ENCODE data around the gene KIF15.
A peak's percentile ranks its signal among the peaks of the same experiment; 100 is the strongest.
"Not testable (repeated sequence)": the region's sequence is repeated elsewhere in the genome, so short reads cannot be mapped to it uniquely, and the experiment has no call there.

The KIF15 gene

DNA sequence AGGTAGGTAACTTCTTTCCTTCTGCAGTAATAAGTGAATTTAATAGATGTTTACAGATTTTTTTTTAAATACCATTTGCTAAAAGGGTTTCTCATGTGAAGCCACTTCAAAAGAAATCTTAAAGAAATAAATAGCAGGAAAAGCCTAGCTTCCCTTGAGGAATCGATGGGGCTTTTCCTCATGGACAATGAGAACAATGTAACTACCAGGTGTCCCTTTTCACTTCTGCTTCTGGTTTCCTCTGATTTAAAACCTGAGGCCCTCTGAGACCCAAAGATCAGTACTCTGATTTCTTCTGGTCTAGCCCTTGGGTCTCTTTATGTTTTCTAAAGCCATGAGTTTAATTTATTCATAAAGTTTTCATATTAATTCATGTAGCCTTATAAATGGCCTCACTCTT is 87.0 kb downstream of the KIF15 start:
- DNase-seq: no peak
- Mint-ChIP-seq H3K9me3 (no peaks in the 10 kb centered on the region), H3K4me1 (ENCODE audit: low read depth) (no peaks in the 10 kb centered on the region), H3K27ac (no peak overlapping the region), H3K4me3 (no peak overlapping the region), H3K36me3 (ENCODE audit: low read depth) (peaks cover 62% of the 10 kb centered on the region), H3K27me3 (no peaks in the 10 kb centered on the region)

DNA sequence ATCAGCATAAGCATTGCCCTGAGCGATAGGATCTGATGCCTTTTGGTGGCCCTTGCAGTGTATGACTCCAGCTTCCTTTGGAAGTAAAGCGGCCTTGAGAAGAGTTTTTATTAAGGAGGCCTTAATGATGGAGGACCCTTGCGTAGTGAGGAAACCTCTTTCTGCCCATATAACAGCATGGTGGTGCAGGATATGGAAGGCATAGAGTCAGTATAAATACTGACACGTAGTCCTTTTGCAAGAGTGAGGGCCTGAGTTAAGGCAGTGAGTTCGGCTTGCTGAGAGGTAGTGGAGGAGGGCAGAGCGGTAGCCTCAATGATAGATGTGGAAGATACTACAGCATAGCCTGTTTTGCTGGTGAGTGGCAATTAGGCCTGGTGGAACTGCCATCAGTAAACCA is 95.1 kb downstream of the KIF15 start:
- not testable (repeated sequence) for DNase-seq; H3K9me3 Mint-ChIP-seq; H3K27ac Mint-ChIP-seq; H3K4me3 Mint-ChIP-seq; H3K27me3 Mint-ChIP-seq; H3K4me1 Mint-ChIP-seq (ENCODE audit: low read depth)
- H3K36me3 Mint-ChIP-seq (ENCODE audit: low read depth): peaks cover 28% of the 10 kb centered on the region

DNA sequence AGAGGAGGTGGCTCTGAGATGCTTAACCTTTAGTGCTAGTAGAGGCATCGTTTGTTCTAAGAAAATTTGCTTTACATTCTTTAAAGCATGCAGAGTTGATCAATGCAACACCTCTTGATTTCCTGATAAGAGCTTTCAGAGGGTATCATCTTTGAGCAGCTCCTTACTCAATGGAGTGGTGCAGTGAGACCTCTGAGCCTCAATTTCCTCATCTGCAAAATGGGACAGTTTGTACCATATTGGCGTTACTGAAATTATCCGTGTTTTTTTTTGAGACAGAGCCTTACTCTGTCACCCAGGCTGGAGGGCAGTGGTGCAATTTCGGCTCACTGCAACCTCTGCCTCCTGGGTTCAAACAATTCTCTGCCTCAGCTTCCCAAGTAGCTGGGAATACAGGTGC is 98.5 kb downstream of the KIF15 start:
- Mint-ChIP-seq H3K27ac (no peak overlapping the region), H3K4me1 (ENCODE audit: low read depth) (peaks cover 32% of the 10 kb centered on the region), H3K27me3 (no peaks in the 10 kb centered on the region), H3K4me3 (no peak overlapping the region), H3K9me3 (no peaks in the 10 kb centered on the region), H3K36me3 (ENCODE audit: low read depth) (peaks cover 21% of the 10 kb centered on the region)
- no peak for DNase-seq

DNA sequence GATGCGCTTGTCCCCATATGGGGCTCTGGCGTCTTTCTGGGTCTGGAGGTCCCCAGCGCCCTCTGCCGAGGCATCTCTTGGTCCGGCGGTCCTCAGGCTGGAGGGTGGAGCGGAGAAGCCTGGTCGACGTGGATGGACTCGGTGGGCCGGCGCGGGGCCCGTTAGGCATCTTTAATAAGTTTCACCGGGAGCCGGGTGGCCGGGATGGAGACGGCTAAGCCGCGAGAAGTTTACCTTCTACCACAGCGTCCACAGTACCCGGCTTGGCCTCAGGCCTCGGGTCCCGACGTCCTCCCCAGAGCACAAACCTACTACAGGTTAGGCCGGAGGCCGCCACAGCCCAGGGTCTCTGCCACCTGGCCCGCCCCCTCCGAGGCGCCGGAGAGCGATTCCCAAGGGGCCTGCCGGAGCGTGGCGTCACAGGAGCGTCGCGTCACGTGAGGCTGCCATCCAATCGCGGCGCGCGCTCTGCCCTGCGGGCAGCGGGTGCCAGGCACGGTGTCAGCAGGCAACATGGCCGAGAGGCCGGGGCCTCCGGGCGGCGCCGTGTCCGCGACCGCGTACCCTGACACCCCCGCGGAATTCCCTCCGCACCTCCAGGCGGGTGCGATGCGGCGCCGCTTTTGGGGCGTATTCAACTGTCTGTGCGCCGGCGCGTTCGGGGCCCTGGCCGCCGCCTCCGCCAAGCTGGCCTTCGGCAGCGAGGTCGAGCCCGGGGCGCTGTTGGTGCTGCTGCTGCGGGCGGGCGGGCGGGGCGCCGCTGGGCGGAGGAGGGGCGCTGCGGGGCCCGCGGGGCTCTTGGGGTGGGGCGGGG is 100.0 kb downstream of the KIF15 start, which contains the start of gene TMEM42:
Gene TMEM42, plus strand, starts transcription at position 501 of the 814 bp plus-strand sequence. Its CDS starts 13 bp downstream, at position 514.
- peak within 1 kb of the TSS; percentile 89 for H3K27ac Mint-ChIP-seq
- H3K36me3 Mint-ChIP-seq (ENCODE audit: low read depth): peaks cover 33% of the 10 kb centered on the region
- DNase-seq: peak; percentile 93
- H3K9me3 Mint-ChIP-seq: no peaks in the 10 kb centered on the region
- no peaks in the 10 kb centered on the region for H3K27me3 Mint-ChIP-seq
- H3K4me3 Mint-ChIP-seq: peak within 1 kb of the TSS; percentile 82
- H3K4me1 Mint-ChIP-seq (ENCODE audit: low read depth): peaks cover 44% of the 10 kb centered on the region

DNA sequence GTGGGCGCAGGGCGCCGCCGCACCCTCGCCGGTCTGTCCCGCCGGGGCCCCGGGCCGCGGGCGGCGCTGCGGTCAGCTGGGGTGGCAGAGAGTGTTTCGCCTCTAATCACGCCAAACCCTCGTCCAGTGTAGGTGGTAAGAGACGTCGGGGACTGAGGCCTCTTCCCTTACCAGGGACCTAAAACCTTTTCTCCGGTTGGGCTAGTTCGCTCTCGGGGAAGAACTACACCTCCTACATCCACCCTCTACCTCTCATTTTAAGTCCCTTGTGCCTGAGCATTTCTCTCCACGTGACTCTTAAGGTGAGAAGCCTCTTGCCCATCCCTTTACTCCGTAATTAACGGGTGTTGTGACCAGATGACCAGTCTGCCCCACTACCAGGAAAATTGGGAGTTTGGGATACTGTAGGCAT is 100.6 kb downstream of the KIF15 start:
- peak overlapping the region; percentile 82 for H3K4me3 Mint-ChIP-seq
- no peak for DNase-seq
- peaks cover 39% of the 10 kb centered on the region for H3K36me3 Mint-ChIP-seq (ENCODE audit: low read depth)
- peak overlapping the region; percentile 85 for H3K27ac Mint-ChIP-seq
- H3K4me1 Mint-ChIP-seq (ENCODE audit: low read depth): peaks cover 50% of the 10 kb centered on the region
- no peaks in the 10 kb centered on the region for H3K9me3 Mint-ChIP-seq
- H3K27me3 Mint-ChIP-seq: no peaks in the 10 kb centered on the region

DNA sequence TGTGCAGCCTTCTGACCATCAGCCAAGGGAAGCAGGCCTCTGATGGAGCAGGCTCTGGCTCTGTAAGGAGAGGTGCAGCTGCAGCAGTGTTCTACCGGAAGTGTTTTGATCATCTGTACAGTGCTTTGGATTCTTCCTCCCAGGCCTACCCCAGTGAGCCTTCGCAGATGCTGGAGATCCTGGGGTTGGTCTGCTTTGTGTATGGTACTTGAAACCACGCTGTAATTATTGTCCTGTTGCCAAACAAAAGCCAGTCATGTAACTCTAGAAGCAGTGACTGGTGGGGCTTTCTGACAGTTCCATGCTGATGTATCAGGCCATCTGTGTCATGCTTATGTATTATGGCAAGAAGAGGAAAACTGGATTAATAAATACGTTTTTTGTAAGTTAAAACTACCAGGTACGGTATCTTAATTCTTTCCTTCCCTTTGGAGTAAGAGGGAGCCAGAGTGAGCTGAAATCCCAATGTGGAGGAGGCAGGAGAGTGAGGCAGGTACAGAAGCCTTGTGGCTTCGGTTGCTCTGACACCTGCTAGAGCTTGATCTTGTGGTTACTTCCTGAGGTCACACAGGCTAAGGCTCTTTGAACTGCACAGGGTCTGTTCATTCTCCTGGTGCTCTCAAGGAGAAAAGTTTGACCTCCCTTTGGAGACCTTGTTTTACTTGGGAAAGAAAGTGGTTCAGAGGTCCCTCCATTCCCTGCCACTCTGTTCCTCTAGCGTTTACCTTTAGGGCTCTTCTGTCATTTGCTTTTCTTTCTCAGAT is 103.9 kb downstream of the KIF15 start:
- Mint-ChIP-seq H3K4me3 (no peak overlapping the region), H3K27me3 (no peaks in the 10 kb centered on the region), H3K4me1 (ENCODE audit: low read depth) (peaks cover 50% of the 10 kb centered on the region), H3K27ac (peak overlapping the region; percentile 82), H3K9me3 (no peaks in the 10 kb centered on the region), H3K36me3 (ENCODE audit: low read depth) (peaks cover 44% of the 10 kb centered on the region)
- no peak for DNase-seq

DNA sequence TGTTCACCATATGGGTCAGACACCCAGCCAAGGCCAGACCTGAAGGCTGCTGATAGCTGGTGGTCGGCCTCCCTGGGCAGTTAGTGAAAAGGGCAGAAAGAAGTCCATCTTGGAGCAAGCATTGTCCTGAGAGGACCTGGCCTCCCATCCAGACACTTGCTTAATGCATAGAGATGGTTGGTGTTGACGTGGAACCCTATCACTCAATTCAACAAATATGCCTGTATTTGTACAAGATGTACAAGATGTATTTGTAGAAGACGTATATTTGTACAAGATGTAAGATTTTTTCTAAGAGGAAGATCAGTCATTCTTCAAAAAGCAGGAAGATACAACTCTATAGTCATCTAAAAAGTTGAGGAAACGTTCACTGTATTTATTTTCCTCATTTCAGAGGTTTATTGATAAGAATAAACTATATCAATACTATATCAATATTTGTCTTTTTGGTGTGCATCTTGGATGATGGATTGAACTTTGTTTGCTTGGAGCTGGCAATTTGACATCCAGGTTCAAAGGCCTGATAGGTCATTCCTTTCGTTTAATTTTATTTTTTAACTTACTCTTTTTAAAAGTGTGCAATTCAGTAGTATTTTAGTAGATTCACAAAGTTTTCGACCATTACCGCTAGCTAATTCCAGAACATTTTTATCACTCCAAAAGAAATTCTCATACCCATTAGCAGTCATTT is 106.0 kb downstream of the KIF15 start:
- H3K27ac Mint-ChIP-seq: peak overlapping the region; percentile 47
- peaks cover 42% of the 10 kb centered on the region for H3K4me1 Mint-ChIP-seq (ENCODE audit: low read depth)
- H3K9me3 Mint-ChIP-seq: no peaks in the 10 kb centered on the region
- H3K4me3 Mint-ChIP-seq: no peak overlapping the region
- no peak for DNase-seq
- H3K36me3 Mint-ChIP-seq (ENCODE audit: low read depth): peaks cover 39% of the 10 kb centered on the region
- H3K27me3 Mint-ChIP-seq: no peaks in the 10 kb centered on the region

DNA sequence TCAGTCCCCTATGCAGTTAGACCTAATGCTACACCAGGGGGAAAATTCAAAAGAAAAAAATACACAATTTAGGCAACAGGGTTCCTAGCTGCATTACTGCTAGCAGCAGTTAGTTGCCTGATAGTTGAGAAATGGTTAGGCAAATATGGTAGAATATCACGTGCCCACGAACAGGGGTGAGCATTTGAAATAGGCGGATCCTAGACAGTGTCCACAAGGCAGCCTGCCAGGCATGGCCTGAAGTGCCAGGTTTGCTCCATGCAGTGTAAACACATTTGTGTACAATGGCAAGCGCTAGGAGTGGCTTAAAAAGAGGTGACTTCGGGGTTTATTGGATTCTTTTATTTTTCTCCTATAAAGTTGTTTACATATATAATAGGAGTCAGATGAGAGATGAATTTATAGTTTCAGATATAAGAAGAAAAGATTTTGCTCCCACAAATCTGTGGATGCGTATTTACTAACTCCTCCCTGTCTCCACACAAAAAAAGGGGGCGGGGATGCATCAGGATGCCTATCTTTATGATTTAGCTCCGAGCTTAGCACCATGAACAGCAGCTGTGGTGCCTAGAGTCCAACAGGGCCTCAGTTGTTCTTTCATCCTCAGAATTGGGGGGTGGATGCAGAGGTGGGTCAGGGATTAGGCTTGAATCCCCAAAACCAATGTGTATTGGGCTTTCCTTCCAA is 108.9 kb downstream of the KIF15 start:
- Mint-ChIP-seq H3K27ac (no peak overlapping the region), H3K9me3 (no peaks in the 10 kb centered on the region), H3K4me3 (no peak overlapping the region), H3K36me3 (ENCODE audit: low read depth) (peaks cover 20% of the 10 kb centered on the region), H3K4me1 (ENCODE audit: low read depth) (peaks cover 15% of the 10 kb centered on the region), H3K27me3 (no peaks in the 10 kb centered on the region)
- no peak for DNase-seq

DNA sequence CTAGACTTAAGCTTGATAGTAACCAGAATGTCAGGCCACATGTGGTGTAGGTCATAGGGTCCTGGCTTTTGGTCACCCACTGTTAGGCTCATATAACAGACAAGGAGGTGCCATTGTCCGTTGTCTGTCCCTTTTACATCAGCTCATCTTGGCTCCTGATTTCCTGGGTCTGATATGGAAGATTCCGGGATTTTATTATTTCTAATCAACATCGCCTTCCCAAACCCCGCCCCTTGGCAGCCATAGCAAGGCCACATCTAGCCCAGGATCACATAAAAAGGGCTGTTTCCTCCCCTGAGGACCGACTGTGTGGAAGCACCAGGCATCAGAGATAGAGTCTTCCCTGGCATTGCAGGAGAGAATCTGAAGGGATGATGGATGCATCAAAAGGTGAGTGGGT is 112.7 kb downstream of the KIF15 start, which contains the start of gene TGM4:
Gene TGM4, plus strand, starts transcription at position 301 of the 400 bp plus-strand sequence. Its CDS starts 71 bp downstream, at position 372.
- DNase-seq: no peak
- peaks cover 3% of the 10 kb centered on the region for H3K27me3 Mint-ChIP-seq
- H3K9me3 Mint-ChIP-seq: no peaks in the 10 kb centered on the region
- no peaks in the 10 kb centered on the region for H3K36me3 Mint-ChIP-seq (ENCODE audit: low read depth)
- H3K4me1 Mint-ChIP-seq (ENCODE audit: low read depth): no peaks in the 10 kb centered on the region
- H3K27ac Mint-ChIP-seq: no peak within 1 kb of the TSS
- H3K4me3 Mint-ChIP-seq: no peak within 1 kb of the TSS

GRCh38 chr3:44875596-44875995 is 114.0 kb downstream of the KIF15 start:
- Mint-ChIP-seq H3K4me3 (no peak overlapping the region), H3K36me3 (ENCODE audit: low read depth) (no peaks in the 10 kb centered on the region), H3K9me3 (no peaks in the 10 kb centered on the region), H3K4me1 (ENCODE audit: low read depth) (no peaks in the 10 kb centered on the region), H3K27me3 (peaks cover 3% of the 10 kb centered on the region), H3K27ac (no peak overlapping the region)
- no peak for DNase-seq

DNA sequence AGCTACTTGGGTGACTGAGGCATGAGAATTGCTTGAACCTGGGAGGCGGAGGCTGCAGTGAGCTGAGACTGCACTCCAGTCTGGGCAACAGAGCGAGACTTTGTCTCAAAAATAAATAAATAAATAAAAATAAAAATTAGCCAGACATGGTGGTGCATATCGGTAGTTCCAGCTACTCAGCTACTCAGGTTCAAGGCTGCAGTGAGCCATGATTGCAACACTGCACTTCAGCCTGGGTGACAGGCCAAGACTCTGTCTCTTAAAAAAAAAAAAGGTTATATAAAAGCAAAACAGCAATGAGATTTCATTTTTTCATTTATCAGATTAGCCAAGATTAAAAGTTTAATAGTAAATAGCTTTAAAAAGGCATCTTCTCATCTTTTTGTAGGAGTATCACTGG is 115.7 kb downstream of the KIF15 start:
- Mint-ChIP-seq H3K27ac (no peak overlapping the region), H3K27me3 (peaks cover 4% of the 10 kb centered on the region), H3K9me3 (no peaks in the 10 kb centered on the region), H3K36me3 (ENCODE audit: low read depth) (no peaks in the 10 kb centered on the region), H3K4me3 (no peak overlapping the region), H3K4me1 (ENCODE audit: low read depth) (no peaks in the 10 kb centered on the region)
- no peak for DNase-seq

DNA sequence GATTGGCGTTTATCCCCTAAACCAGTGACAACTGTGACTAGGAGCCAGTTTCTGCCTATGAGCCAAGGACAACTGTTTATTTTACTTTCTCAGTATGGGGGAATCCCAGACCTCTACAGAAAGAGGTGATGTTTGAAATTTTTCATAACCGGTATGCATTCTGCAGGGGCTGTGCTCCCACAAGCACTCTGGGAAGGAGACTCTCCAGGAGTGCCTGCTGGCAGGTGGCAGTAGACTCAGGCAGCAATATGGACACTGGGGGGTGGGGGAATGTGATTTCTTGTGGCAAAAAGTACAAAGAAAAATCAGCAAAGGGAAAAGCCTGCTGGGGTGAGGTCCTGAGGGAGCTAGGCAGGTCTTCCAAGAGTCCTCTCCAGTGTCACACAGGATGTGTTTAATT is 118.7 kb downstream of the KIF15 start:
- no peak overlapping the region for H3K27ac Mint-ChIP-seq

GRCh38 chr3:44883213-44883955 is 121.8 kb downstream of the KIF15 start:
- DNase-seq: no peak
- H3K4me3 Mint-ChIP-seq: no peak overlapping the region
- no peaks in the 10 kb centered on the region for H3K9me3 Mint-ChIP-seq
- H3K36me3 Mint-ChIP-seq (ENCODE audit: low read depth): no peaks in the 10 kb centered on the region
- H3K4me1 Mint-ChIP-seq (ENCODE audit: low read depth): no peaks in the 10 kb centered on the region
- no peak overlapping the region for H3K27ac Mint-ChIP-seq
- H3K27me3 Mint-ChIP-seq: peaks cover 22% of the 10 kb centered on the region

More for the DNA sequence above, 118.7 kb downstream of the KIF15 start:
- Mint-ChIP-seq H3K4me1 (ENCODE audit: low read depth) (no peaks in the 10 kb centered on the region), H3K9me3 (no peaks in the 10 kb centered on the region), H3K4me3 (no peak overlapping the region), H3K27me3 (peaks cover 13% of the 10 kb centered on the region), H3K36me3 (ENCODE audit: low read depth) (no peaks in the 10 kb centered on the region)
- no peak for DNase-seq

Measured in activated T-cell treated with anti-CD3 and anti-CD28 coated beads, Interleukin-2, amount 50 U/mL, for 24 hours (primary cell).